HFF-Myc (cell line): ENCODE results near the gene SCAMP4.
A peak's percentile ranks its signal among the peaks of the same experiment; 100 is the strongest.

ENCODE experiments used
- DNase-seq: peaks from one replicate; pipeline ENCODE4 v3.0.0-alpha.2; 2011; ENCODE audit warnings: low read depth; ENCODE audit errors: extremely low read depth
- H3K4me3 ChIP-seq: replicated peaks from 2 replicates; pipeline ENCODE4 v1.5.1; 2011; ENCODE audit warnings: low read depth, mild to moderate bottlenecking, control low read depth, low read length
- CTCF ChIP-seq: IDR thresholded peaks from 2 replicates; pipeline ENCODE4 v1.5.1; 2012; ENCODE audit warnings: mild to moderate bottlenecking, low read depth, low read length, control low read depth; ENCODE audit errors: missing control alignments

SCAMP4 gene

DNA sequence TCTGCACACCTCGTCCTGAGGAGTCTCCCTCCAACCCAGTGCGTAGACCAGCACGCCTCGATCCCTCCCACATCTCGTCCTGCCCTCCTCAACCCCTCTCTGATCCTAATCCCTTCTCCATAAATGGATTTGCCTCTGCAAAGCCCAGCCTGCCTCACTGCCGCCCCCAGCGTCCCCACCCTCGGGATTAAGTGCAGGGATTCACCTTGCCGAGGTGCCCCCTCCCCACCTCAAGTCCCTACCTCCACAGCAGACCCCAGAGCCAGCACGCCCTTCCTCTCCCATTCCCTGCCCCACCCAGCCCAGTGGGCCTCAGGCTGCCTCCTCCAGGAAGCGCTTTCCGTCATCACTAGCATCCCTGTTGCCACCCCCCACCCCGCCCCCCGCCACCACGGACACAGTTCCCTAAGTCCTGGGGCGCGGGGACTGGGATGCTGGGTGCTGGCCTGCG is 45.8 kb upstream of the SCAMP4 start:
- TF ChIP-seq CTCF = no peak
- H3K4me3 ChIP-seq = peak overlapping the region; percentile 86
- DNase-seq = no peak

DNA sequence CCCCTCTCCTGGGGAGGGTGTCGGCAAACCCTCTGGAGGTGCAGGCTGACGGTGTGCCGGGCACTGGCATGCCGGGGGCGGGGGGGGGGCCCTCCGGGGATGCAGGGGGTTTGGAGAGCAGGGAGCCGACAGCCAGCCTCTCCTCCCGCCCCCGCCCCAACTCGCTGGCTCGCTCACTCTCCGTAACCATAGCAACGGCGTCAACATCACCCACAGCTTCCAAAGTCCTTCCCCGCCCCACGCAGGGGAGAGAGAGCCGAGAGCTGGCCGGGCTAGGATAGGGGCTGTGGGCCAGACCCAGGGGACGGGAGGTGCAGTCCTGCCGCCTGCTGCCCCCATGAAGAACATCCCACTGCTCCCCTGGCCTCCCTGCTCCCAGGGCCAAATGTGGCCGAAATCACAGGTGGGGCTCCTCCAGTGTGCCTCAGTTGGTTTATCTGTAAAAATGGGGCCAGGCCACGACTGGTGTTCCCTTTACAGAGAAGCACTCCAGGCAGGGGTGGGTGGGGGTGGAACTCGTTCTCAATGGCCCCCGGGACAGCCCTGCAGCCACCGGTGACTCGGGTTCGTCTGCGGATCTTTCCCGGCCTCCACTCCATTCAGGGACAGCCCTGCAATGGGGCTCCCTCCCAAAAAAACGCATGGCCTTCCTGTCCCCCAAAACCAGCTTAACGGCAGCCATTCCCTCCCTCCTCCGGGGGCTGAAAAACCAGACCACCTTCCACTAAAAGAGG is 45.0 kb upstream of the SCAMP4 start:
- no peak for TF ChIP-seq CTCF
- DNase-seq = peak; percentile 52
- H3K4me3 ChIP-seq = peak overlapping the region; percentile 86

DNA sequence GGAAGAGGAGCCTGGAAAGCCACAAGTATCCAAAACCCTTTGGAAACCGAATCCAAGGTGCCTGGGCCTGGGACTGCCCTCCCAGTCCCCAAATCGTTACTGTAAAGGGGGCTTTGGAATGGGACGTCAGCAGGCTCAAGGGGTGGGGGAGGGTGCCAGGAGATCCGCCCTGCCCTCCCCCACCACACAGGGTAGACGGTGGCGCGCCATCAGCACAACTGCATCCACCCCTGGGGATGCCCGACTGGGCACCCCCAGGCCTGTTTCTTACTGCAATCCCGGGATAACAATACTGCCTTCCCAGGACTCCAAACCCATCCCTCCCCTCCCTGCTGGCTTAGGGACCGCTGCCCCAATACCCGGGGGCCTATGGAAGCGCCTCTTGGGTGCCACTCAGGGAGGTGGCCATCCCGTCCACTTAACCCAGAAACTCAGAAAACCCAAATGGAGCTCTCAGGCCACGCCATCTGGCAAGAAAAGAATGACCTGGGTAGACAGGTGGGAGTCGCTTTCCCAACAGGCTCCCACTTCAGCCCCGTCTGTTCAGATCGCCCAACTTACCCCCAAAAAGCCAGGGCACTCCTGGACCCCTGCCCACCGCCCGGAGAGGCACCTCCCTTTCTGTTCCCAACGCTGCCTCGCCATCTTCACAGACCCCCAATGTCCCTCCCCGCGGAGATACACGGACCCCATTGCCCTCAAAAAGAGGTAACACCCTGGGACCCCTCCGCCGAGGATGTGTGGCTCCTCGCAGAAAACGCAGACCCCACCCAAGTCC is 44.2 kb upstream of the SCAMP4 start:
- TF ChIP-seq CTCF = no peak
- DNase-seq = no peak
- peak overlapping the region; percentile 86 for H3K4me3 ChIP-seq

GRCh38 chr19:1861599-1862031 is 43.6 kb upstream of the SCAMP4 start:
- H3K4me3 ChIP-seq = peak overlapping the region; percentile 86
- no peak for DNase-seq
- no peak for TF ChIP-seq CTCF

DNA sequence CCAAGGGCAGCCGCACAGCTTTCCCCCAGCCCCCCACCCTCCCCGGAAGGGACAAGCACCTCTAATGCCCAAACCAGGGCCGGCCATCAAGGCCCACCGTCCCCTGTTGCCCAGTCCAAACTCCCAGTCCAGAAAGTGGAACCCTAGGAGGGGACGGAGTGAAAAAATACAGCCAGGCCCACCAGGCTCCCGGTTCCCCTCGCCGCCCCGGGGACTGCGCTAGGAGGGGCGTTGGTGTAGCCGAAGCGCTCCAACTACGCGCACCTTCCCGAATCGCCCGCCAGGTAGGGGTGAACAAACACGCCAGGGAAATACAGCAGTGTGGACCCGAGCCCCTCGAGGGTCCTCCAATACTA is 43.2 kb upstream of the SCAMP4 start:
- TF ChIP-seq CTCF = no peak
- peak overlapping the region; percentile 86 for H3K4me3 ChIP-seq
- no peak for DNase-seq

- no peak for TF ChIP-seq CTCF
- no peak for DNase-seq
- peak overlapping the region; percentile 86 for H3K4me3 ChIP-seq
Observed at GRCh38 chr19:1862424-1863327, 42.5 kb upstream of the SCAMP4 start.
